ENCODE data around the gene RAET1E.
"Not testable (repeated sequence)": the region's sequence is repeated elsewhere in the genome, so short reads cannot be mapped to it uniquely, and the experiment has no call there.

Gene RAET1E

GRCh38 chr6:149860513-149860833 lies 37.4 kb downstream of the RAET1E start:
- no peak for DNase-seq

DNA sequence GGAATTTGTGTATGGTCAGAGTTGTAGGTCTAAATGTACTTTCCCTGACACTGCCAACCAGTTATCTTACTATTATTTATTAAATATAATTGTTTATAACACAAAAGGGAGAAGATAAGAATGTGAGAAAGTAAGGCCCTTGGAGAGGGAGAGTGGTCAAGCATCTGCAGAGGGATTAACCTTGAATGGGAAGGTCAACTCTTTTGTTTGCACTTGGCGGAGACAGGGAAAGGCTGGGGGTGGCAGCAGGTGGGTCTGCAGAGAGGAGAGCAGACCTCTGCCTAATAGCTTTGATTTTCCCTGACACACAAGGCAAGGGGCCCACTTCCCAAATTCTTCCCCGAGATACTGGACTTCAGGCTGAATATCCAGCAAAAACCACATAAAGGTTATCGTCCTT lies 38.0 kb downstream of the RAET1E start:
- DNase-seq: no peak

GRCh38 chr6:149859368-149859767 lies 38.5 kb downstream of the RAET1E start:
- no peak for DNase-seq

- no peak for DNase-seq
These were observed 40.4 kb downstream of the RAET1E start for GRCh38 chr6:149857541-149857940.

GRCh38 chr6:149856256-149856994 lies 41.5 kb downstream of the RAET1E start:
- DNase-seq: no peak

DNA sequence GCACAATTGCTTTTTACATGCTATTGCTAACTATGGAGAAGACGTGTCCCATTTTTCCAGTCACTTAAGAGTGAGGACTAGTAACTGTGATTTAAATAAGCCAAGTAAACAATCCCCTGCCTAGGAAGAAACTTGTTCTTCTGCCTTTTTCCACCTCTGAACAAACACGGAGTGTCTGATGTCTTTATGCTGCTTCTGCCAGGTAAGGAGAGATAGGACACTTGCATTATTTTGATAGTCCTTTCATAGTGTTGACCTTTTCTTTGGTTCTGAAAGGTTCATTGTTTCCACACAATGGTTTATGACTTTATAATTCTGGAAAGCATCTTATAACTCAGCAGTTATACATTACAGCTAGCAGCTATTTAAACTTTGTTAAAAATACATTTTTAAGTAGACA lies 42.2 kb downstream of the RAET1E start:
- DNase-seq: no peak

GRCh38 chr6:149855040-149855654 lies 42.8 kb downstream of the RAET1E start:
- DNase-seq: no peak

- no peak for DNase-seq
These were observed 43.4 kb downstream of the RAET1E start for GRCh38 chr6:149854532-149854931.

DNA sequence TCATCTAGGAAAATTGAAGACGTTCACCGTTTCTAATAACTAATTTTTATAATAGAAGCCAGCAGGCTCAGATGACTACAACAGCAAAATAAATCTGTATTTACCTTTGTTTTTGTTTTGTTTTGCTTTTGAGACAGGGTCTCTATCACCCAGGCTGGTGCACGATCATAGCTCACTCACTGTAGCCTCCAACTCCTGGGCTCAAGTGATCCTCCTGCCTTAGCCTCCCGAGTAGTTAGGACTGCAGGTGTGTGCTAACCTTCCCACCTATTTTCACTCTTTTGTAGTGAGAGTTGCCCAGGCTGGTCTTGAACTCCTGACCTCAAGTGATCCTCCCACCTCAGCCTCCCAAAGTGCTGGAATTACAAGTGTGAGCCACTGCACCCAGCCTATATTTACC lies 43.9 kb downstream of the RAET1E start:
- not testable (repeated sequence) for DNase-seq

- no peak for DNase-seq
These were observed 45.0 kb downstream of the RAET1E start for GRCh38 chr6:149852881-149853280.

DNA sequence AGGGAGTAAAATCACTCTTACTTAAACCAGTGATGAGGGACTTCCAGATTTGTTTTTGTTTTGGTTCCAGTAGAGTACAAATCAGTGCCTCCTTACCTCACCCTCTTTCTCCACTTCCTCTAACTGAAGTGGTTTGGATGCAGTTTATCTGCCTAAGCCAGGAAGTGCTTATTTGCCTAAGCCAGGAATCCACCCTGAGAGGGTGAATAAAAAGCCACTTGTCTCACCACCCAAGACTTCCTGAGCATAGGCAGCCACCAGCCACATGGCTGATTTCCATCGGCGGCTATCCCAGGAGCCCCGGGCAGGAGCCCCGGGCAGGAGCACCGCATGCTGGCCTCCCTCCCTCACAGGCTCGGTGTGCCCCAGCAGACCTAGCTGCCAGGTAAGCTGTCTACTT lies 45.7 kb downstream of the RAET1E start:
- DNase-seq: no peak

- DNase-seq: no peak
These were observed 46.3 kb downstream of the RAET1E start for GRCh38 chr6:149851461-149852110.

DNA sequence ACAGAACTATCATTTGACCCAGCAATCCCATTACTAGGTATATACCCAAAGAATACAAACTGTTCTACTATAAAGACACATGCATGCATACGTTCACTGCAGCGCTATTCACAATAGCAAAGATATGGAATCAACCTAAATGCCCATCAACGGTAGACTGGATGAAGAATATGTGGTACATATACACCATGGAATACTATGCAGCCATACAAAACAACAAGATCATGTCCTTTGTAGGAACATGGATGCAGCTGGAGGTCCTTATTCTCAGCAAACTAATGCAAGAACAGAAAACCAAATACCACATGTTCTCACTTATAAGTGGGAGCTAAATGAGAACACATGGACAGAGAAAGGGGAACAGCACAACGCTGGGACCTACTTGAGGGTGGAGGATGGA lies 49.6 kb downstream of the RAET1E start:
- not testable (repeated sequence) for DNase-seq
